Measurements from ENCODE around the gene NUP210. TPM values are rescaled to one million over a fixed set of nuclear protein-coding genes. Genes with fewer than 3 reads are reported as not detected.

NUP210 gene
- total RNA-seq, result 0.18 and 0.28 TPM in 2 replicates

GRCh38 chr3:13420045-13420830, at the start of gene NUP210:
TSS of gene NUP210 (minus strand) at chr3:13420322. CDS start at chr3:13420226, 96 bp downstream.

Other genes starting within 250 kb of the NUP210 start
- gene HDAC11, start 60.0 kb upstream of the NUP210 start, total RNA-seq, result 7.5 and 11.5 TPM in 2 replicates
- 1.5 and 80.2 TPM in 2 replicates for gene FBLN2, start 128.8 kb upstream of the NUP210 start, total RNA-seq